ENCODE results near the gene PTGR1.

PTGR1 gene

GRCh38 chr9:111599092-111599954 lies at the start of gene PTGR1:
PTGR1 (minus strand) TSS chr9:111599647; CDS start chr9:111597422, 2,225 bp downstream.
- no peak for TF ChIP-seq CTCF (IDR thresholded peaks at IDR 0.05; ENCODE audit: low read depth, low read length, missing control alignments)
- DNase-seq (ENCODE audit: low read depth), result no peak
- peak within 1 kb of the TSS; percentile 61 for H3K4me3 ChIP-seq (ENCODE audit: low read depth, low read length)

GRCh38 chr9:111649016-111649415 lies 49.6 kb upstream of the PTGR1 start:
- no peak for TF ChIP-seq CTCF (IDR thresholded peaks at IDR 0.05; ENCODE audit: low read depth, low read length, missing control alignments)
- no peak for DNase-seq (ENCODE audit: low read depth)

GRCh38 chr9:111648066-111648465 lies 48.6 kb upstream of the PTGR1 start:
- DNase-seq (ENCODE audit: low read depth), result no peak
- no peak for TF ChIP-seq CTCF (IDR thresholded peaks at IDR 0.05; ENCODE audit: low read depth, low read length, missing control alignments)
- H3K4me3 ChIP-seq (ENCODE audit: low read depth, low read length), result no peak overlapping the region

More at GRCh38 chr9:111649016-111649415, 49.6 kb upstream of the PTGR1 start:
- H3K4me3 ChIP-seq (ENCODE audit: low read depth, low read length), result no peak overlapping the region

- TF ChIP-seq CTCF (IDR thresholded peaks at IDR 0.05; ENCODE audit: low read depth, low read length, missing control alignments), result no peak
- no peak overlapping the region for H3K4me3 ChIP-seq (ENCODE audit: low read depth, low read length)
- DNase-seq (ENCODE audit: low read depth), result no peak
Observed at GRCh38 chr9:111646417-111646816, 47.0 kb upstream of the PTGR1 start.

- no peak for TF ChIP-seq CTCF (IDR thresholded peaks at IDR 0.05; ENCODE audit: low read depth, low read length, missing control alignments)
- DNase-seq (ENCODE audit: low read depth), result no peak
- no peak overlapping the region for H3K4me3 ChIP-seq (ENCODE audit: low read depth, low read length)
Observed at GRCh38 chr9:111645806-111646205, 46.4 kb upstream of the PTGR1 start.

GRCh38 chr9:111644195-111644772 lies 44.8 kb upstream of the PTGR1 start:
- DNase-seq (ENCODE audit: low read depth), result no peak
- no peak for TF ChIP-seq CTCF (IDR thresholded peaks at IDR 0.05; ENCODE audit: low read depth, low read length, missing control alignments)
- H3K4me3 ChIP-seq (ENCODE audit: low read depth, low read length), result no peak overlapping the region
